K562 (cell line): ENCODE measurements around the gene ASB6. TPM values are rescaled to one million over a fixed set of nuclear protein-coding genes. Genes with fewer than 3 reads are reported as not detected.

Experiments used
- CSDE1 ChIP-seq, 2 experiments: fragments of 450-650 bp; IDR thresholded peaks; 2 replicates each; pipeline ENCODE4 v1.6.1; 2016; ENCODE audit warnings: mild to moderate bottlenecking in 1 of 2
- FOXK2 ChIP-seq, 2 experiments: fragments of 450-650 bp; IDR thresholded peaks in 1 of 2; conservative IDR thresholded peaks in 1 of 2; 2 replicates each; pipeline ENCODE4 v1.6.1; 2016; ENCODE audit warnings: low read depth in 2 of 2, mild to moderate bottlenecking in 1 of 2
- KLF16 ChIP-seq: IDR thresholded peaks from 2 replicates; pipeline ENCODE4 v1.6.1; 2016; ENCODE audit warnings: antibody characterized with exemption
- NRF1 ChIP-seq, 2 experiments: fragments of 450-650 bp; IDR thresholded peaks in 1 of 2; conservative IDR thresholded peaks in 1 of 2; 2 replicates each; pipeline ENCODE4 v1.6.1; 2014; ENCODE audit warnings: mild to moderate bottlenecking in 2 of 2
- RNF2 ChIP-seq: sonication (generic); IDR thresholded peaks from 2 replicates; pipeline ENCODE4 v1.6.1; 2016
- TARDBP ChIP-seq: fragments of 450-650 bp; IDR thresholded peaks from 2 replicates; pipeline ENCODE4 v1.6.1; 2016
- TCF7L2 ChIP-seq: fragments of 150-350 bp; IDR thresholded peaks from 2 replicates; pipeline ENCODE4 v1.6.1; 2016; ENCODE audit warnings: low read depth, mild to moderate bottlenecking, low read length, moderate library complexity
- ZMIZ1 ChIP-seq, 2 experiments: fragments of 150-350 bp in 1 of 2; IDR thresholded peaks; 2 replicates each; pipeline ENCODE4 v1.6.1; 2012 to 2016; ENCODE audit warnings: low read depth in 2 of 2, low read length in 2 of 2, mild to moderate bottlenecking in 1 of 2, moderate library complexity in 1 of 2
- ZNF12 ChIP-seq: sonication (generic); formaldehyde crosslinking; IDR thresholded peaks from 2 replicates; pipeline ENCODE4 v1.4.0; 2020; ENCODE audit warnings: mild to moderate bottlenecking, missing genetic modification reagents
- polyA plus RNA-seq, 8 experiments: library from polyadenylated mRNA; depleted of rRNA in 4 of 8; stranded (reverse) in 5 of 8; unstranded in 3 of 8; fragments of >200 nt; fragmentation: Nextera tagmentation in 2 of 8; fragmentation: Illumina TruSeq in 1 of 8; extraction: Ambion mirVana in 2 of 8; extraction: Trizol in 1 of 8; gene quantifications; 2 replicates each; pipeline versions ENCODE4 v1.2.1 to v1.2.3, GENCODE V29; 2011 to 2014; ENCODE audit warnings: inconsistent platforms in 1 of 8, missing spikeins in 1 of 8
- total RNA-seq, 7 experiments: library from RNA; depleted of rRNA in 6 of 7; stranded (reverse); fragments of >200 nt in 6 of 7; fragmentation: Illumina TruSeq in 2 of 7; extraction: Trizol in 2 of 7; gene quantifications; 2 replicates each; pipeline versions ENCODE4 v1.2.1 to v1.2.3, GENCODE V29; 2011 to 2021; ENCODE audit warnings: low replicate concordance in 1 of 7
- TF ChIP-seq, protein P1 (sequence below): fragments of 250-450 bp; sonication (Bioruptor Pico); IDR thresholded peaks from 2 replicates; pipeline ENCODE4 v1.8.0; 2022; ENCODE audit warnings: moderate library complexity, mild to moderate bottlenecking, inconsistent platforms
- TF ChIP-seq, protein P2 (sequence below), 2 experiments: fragments of 450-650 bp in 1 of 2; sonication (generic) in 1 of 2; formaldehyde crosslinking in 1 of 2; IDR thresholded peaks; 2 replicates each; pipeline versions ENCODE4 v1.7.1 to v1.9.0; 2016 to 2022; ENCODE audit warnings: inconsistent platforms in 1 of 2, mild to moderate bottlenecking in 1 of 2, missing genetic modification reagents in 1 of 2

Gene ASB6
- total and polyA plus RNA-seq, 9 of the 15 experiments (the other 6 are each of a cell fraction or from before 2014, with no cell fraction given), result 0.92 to 17.8 (median 11.3) TPM

- TF ChIP-seq CSDE1 (IDR thresholded peaks at IDR 0.05), result no peak
- peak; percentile 88 for TF ChIP-seq RNF2
- TF ChIP-seq, protein P1, sequence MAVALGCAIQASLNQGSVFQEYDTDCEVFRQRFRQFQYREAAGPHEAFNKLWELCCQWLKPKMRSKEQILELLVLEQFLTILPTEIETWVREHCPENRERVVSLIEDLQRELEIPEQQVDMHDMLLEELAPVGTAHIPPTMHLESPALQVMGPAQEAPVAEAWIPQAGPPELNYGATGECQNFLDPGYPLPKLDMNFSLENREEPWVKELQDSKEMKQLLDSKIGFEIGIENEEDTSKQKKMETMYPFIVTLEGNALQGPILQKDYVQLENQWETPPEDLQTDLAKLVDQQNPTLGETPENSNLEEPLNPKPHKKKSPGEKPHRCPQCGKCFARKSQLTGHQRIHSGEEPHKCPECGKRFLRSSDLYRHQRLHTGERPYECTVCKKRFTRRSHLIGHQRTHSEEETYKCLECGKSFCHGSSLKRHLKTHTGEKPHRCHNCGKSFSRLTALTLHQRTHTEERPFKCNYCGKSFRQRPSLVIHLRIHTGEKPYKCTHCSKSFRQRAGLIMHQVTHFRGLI (CRISPR knock-in tag), result peak; percentile 89
- TF ChIP-seq, protein P2, sequence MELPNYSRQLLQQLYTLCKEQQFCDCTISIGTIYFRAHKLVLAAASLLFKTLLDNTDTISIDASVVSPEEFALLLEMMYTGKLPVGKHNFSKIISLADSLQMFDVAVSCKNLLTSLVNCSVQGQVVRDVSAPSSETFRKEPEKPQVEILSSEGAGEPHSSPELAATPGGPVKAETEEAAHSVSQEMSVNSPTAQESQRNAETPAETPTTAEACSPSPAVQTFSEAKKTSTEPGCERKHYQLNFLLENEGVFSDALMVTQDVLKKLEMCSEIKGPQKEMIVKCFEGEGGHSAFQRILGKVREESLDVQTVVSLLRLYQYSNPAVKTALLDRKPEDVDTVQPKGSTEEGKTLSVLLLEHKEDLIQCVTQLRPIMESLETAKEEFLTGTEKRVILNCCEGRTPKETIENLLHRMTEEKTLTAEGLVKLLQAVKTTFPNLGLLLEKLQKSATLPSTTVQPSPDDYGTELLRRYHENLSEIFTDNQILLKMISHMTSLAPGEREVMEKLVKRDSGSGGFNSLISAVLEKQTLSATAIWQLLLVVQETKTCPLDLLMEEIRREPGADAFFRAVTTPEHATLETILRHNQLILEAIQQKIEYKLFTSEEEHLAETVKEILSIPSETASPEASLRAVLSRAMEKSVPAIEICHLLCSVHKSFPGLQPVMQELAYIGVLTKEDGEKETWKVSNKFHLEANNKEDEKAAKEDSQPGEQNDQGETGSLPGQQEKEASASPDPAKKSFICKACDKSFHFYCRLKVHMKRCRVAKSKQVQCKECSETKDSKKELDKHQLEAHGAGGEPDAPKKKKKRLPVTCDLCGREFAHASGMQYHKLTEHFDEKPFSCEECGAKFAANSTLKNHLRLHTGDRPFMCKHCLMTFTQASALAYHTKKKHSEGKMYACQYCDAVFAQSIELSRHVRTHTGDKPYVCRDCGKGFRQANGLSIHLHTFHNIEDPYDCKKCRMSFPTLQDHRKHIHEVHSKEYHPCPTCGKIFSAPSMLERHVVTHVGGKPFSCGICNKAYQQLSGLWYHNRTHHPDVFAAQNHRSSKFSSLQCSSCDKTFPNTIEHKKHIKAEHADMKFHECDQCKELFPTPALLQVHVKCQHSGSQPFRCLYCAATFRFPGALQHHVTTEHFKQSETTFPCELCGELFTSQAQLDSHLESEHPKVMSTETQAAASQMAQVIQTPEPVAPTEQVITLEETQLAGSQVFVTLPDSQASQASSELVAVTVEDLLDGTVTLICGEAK (IDR thresholded peaks at IDR 0.05), result peak; percentile 57
- TF ChIP-seq, protein P2 (CRISPR knock-in tag; IDR thresholded peaks at IDR 0.05), result no peak
- no peak for TF ChIP-seq TARDBP
- peak in 1 of 2 experiments; percentile 25; a peak in 2 of 4 replicates for TF ChIP-seq NRF1 (conservative IDR thresholded peaks at IDR 0.05 in 1 of 2, IDR thresholded peaks at IDR 0.05 in 1 of 2)
- TF ChIP-seq TCF7L2, result no peak
- peak in 1 of 2 experiments; percentile 56; a peak in 1 of 4 replicates for TF ChIP-seq ZMIZ1 (IDR thresholded peaks at IDR 0.05; ENCODE audit: low read depth in 2 of 2, low read length in 2 of 2)
- TF ChIP-seq FOXK2 (conservative IDR thresholded peaks at IDR 0.05 in 1 of 2, IDR thresholded peaks at IDR 0.05 in 1 of 2; ENCODE audit: low read depth in 2 of 2), result peak in 1 of 2 experiments; percentile 44; a peak in 1 of 4 replicates
- peak; percentile 76 for TF ChIP-seq KLF16
- no peak for TF ChIP-seq ZNF12 (CRISPR knock-in tag)
Observed at GRCh38 chr9:129595903-129596540, 45.9 kb downstream of the ASB6 start (continued).
